GM20000 (cell line): ENCODE measurements around the gene MBD2.
A peak's percentile ranks its signal among the peaks of the same experiment; 100 is the strongest.
"Not testable (repeated sequence)": the region's sequence is repeated elsewhere in the genome, so short reads cannot be mapped to it uniquely, and the experiment has no call there.

Experiments
- DNase-seq: peaks from one replicate; pipeline ENCODE4 v3.0.0; 2012; ENCODE audit warnings: low spot score
- TF ChIP-seq, protein P1 (sequence below): IDR thresholded peaks from 2 replicates; pipeline ENCODE4 v1.5.1; 2012; ENCODE audit warnings: mild to moderate bottlenecking, control low read depth; ENCODE audit errors: extremely low read depth, missing control alignments

The MBD2 gene

GRCh38 chr18:54130631-54131030 is 93.8 kb downstream of the MBD2 start:
- no peak for DNase-seq
- TF ChIP-seq, protein P1, sequence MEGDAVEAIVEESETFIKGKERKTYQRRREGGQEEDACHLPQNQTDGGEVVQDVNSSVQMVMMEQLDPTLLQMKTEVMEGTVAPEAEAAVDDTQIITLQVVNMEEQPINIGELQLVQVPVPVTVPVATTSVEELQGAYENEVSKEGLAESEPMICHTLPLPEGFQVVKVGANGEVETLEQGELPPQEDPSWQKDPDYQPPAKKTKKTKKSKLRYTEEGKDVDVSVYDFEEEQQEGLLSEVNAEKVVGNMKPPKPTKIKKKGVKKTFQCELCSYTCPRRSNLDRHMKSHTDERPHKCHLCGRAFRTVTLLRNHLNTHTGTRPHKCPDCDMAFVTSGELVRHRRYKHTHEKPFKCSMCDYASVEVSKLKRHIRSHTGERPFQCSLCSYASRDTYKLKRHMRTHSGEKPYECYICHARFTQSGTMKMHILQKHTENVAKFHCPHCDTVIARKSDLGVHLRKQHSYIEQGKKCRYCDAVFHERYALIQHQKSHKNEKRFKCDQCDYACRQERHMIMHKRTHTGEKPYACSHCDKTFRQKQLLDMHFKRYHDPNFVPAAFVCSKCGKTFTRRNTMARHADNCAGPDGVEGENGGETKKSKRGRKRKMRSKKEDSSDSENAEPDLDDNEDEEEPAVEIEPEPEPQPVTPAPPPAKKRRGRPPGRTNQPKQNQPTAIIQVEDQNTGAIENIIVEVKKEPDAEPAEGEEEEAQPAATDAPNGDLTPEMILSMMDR, result no peak

GRCh38 chr18:54130177-54130576 is 94.3 kb downstream of the MBD2 start:
- TF ChIP-seq, protein P1, result no peak
- no peak for DNase-seq

GRCh38 chr18:54129448-54130067 is 94.9 kb downstream of the MBD2 start:
- TF ChIP-seq, protein P1, result no peak
- DNase-seq, result peak; percentile 37

GRCh38 chr18:54127759-54128378 is 96.6 kb downstream of the MBD2 start:
- peak; percentile 54 for DNase-seq
- TF ChIP-seq, protein P1, result peak; percentile 26

- TF ChIP-seq, protein P1, result no peak
- no peak for DNase-seq
Observed at GRCh38 chr18:54125429-54125828, 99.0 kb downstream of the MBD2 start.

- DNase-seq, result not testable (repeated sequence)
Observed at GRCh38 chr18:54123720-54124440, 100.6 kb downstream of the MBD2 start.

GRCh38 chr18:54119524-54120019 is 104.9 kb downstream of the MBD2 start:
- DNase-seq, result peak; percentile 57
- TF ChIP-seq, protein P1, result peak; percentile 63
